GM12878 (cell line): ENCODE results near the gene LSM5. TPM values are rescaled to one million over a fixed set of nuclear protein-coding genes. Genes with fewer than 3 reads are reported as not detected.

Experiments
- ATF2 ChIP-seq: IDR thresholded peaks from 2 replicates; pipeline ENCODE4 v1.6.1; 2012; ENCODE audit warnings: low read length, inconsistent platforms
- BHLHE40 ChIP-seq, 2 experiments: fragments of 450-650 bp in 1 of 2; IDR thresholded peaks; 2 replicates each; pipeline ENCODE4 v1.6.1; 2011 to 2017; ENCODE audit warnings: low read depth in 2 of 2, borderline replicate concordance in 1 of 2, improper control_type of control experiment in 1 of 2, low read length in 1 of 2, mild to moderate bottlenecking in 1 of 2
- EGR1 ChIP-seq, 2 experiments: IDR thresholded peaks; 1 replicate in 1 of 2; 2 replicates in 1 of 2; pipeline ENCODE4 v1.6.1; 2011 to 2012; ENCODE audit warnings: low read depth in 2 of 2, low read length in 2 of 2, borderline replicate concordance in 1 of 2, mild to moderate bottlenecking in 1 of 2, moderate library complexity in 1 of 2
- ELK1 ChIP-seq: IDR thresholded peaks from 2 replicates; pipeline ENCODE4 v1.6.1; 2012; ENCODE audit warnings: low read depth, low read length, improper control_type of control experiment
- ESRRA ChIP-seq: IDR thresholded peaks from 2 replicates; pipeline ENCODE4 v1.6.1; 2012; ENCODE audit warnings: mild to moderate bottlenecking, low read length, improper control_type of control experiment
- ETV6 ChIP-seq, 2 experiments: fragments of 450-650 bp in 1 of 2; IDR thresholded peaks in 1 of 2; conservative IDR thresholded peaks in 1 of 2; 2 replicates each; pipeline ENCODE4 v1.6.1; 2014; ENCODE audit warnings: antibody characterized with exemption in 1 of 2, borderline replicate concordance in 1 of 2, low read depth in 1 of 2, mild to moderate bottlenecking in 1 of 2, moderate library complexity in 1 of 2
- MTA2 ChIP-seq: fragments of 450-650 bp; IDR thresholded peaks from 2 replicates; pipeline ENCODE4 v1.6.1; 2016; ENCODE audit warnings: low read depth, mild to moderate bottlenecking, moderate library complexity
- NFXL1 ChIP-seq: fragments of 450-650 bp; IDR thresholded peaks from 2 replicates; pipeline ENCODE4 v1.6.1; 2017; ENCODE audit warnings: antibody characterized with exemption, mild to moderate bottlenecking, borderline replicate concordance
- NKRF ChIP-seq: fragments of 450-650 bp; conservative IDR thresholded peaks from 2 replicates; pipeline ENCODE4 v1.6.1; 2017; ENCODE audit warnings: mild to moderate bottlenecking, moderate library complexity
- NRF1 ChIP-seq: conservative IDR thresholded peaks from 2 replicates; pipeline ENCODE4 v1.6.1; 2011; ENCODE audit warnings: mild to moderate bottlenecking, low read depth, low read length, improper control_type of control experiment
- POLR2A ChIP-seq: IDR thresholded peaks from 2 replicates; pipeline ENCODE4 v1.6.1; 2011; ENCODE audit warnings: low read depth, mild to moderate bottlenecking, low read length
- REST ChIP-seq: IDR thresholded peaks from 2 replicates; pipeline ENCODE4 v1.6.1; 2012; ENCODE audit warnings: mild to moderate bottlenecking, low read depth, low read length
- SMARCA5 ChIP-seq: fragments of 450-650 bp; IDR thresholded peaks from 2 replicates; pipeline ENCODE4 v1.6.1; 2017; ENCODE audit warnings: mild to moderate bottlenecking
- SREBF1 ChIP-seq: IDR thresholded peaks from 2 replicates; pipeline ENCODE4 v1.6.1; 2012; ENCODE audit warnings: mild to moderate bottlenecking, low read length
- SREBF2 ChIP-seq: IDR thresholded peaks from 2 replicates; pipeline ENCODE4 v1.6.1; 2012; ENCODE audit warnings: mild to moderate bottlenecking, low read length
- SRF ChIP-seq, 2 experiments: IDR thresholded peaks; 2 replicates each; pipeline ENCODE4 v1.6.1; 2011; ENCODE audit warnings: low read depth in 2 of 2, low read length in 2 of 2, mild to moderate bottlenecking in 1 of 2, moderate library complexity in 1 of 2
- STAT1 ChIP-seq: fragments of 450-650 bp; conservative IDR thresholded peaks from 2 replicates; pipeline ENCODE4 v1.6.1; 2014; ENCODE audit warnings: antibody characterized with exemption, mild to moderate bottlenecking
- TBL1XR1 ChIP-seq: IDR thresholded peaks from 2 replicates; pipeline ENCODE4 v1.6.1; 2012; ENCODE audit warnings: low read depth, low read length, improper control_type of control experiment
- YY1 ChIP-seq: IDR thresholded peaks from 2 replicates; pipeline ENCODE4 v1.6.1; 2011; ENCODE audit warnings: low read depth, mild to moderate bottlenecking, low read length
- ZNF207 ChIP-seq: fragments of 450-650 bp; IDR thresholded peaks from 2 replicates; pipeline ENCODE4 v1.6.1; 2014; ENCODE audit warnings: antibody characterized with exemption, mild to moderate bottlenecking, borderline replicate concordance
- polyA plus RNA-seq, 11 experiments: library from polyadenylated mRNA; depleted of rRNA in 4 of 11; unstranded in 6 of 11; stranded (reverse) in 5 of 11; fragments of >200 nt; fragmentation: Nextera tagmentation in 4 of 11; fragmentation: Illumina TruSeq in 1 of 11; extraction: Ambion mirVana in 4 of 11; extraction: Trizol in 1 of 11; gene quantifications; 1 replicate in 1 of 11; 2 replicates in 10 of 11; pipeline versions ENCODE4 v1.2.1 to v1.2.3, GENCODE V29; 2011 to 2016; ENCODE audit warnings: inconsistent platforms in 2 of 11, missing spikeins in 2 of 11, low read depth in 1 of 11
- total RNA-seq, 4 experiments: library from RNA; depleted of rRNA in 3 of 4; stranded (reverse); fragments of >200 nt in 3 of 4; fragmentation: Illumina TruSeq in 1 of 4; extraction: Trizol in 1 of 4; gene quantifications; 2 replicates each; pipeline versions ENCODE4 v1.2.1 to v1.2.3, GENCODE V29; 2013 to 2021

Gene LSM5
- total and polyA plus RNA-seq, 10 of the 15 experiments (the other 5 are each of a cell fraction or from before 2014, with no cell fraction given), result 29.4 to 538 (median 145) TPM

- TF ChIP-seq BHLHE40 (IDR thresholded peaks at IDR 0.05; ENCODE audit: borderline replicate concordance in 1 of 2, low read depth in 2 of 2, low read length in 1 of 2), result peak; percentile 65 to 85
- TF ChIP-seq TBL1XR1, result no peak; the same call in 1 of the 2 replicates
- no peak for TF ChIP-seq REST
- no peak for TF ChIP-seq SREBF1
- TF ChIP-seq ELK1, result peak; percentile 76
- TF ChIP-seq ZNF207, result peak; percentile 74; the same call in 1 of the 2 replicates
- peak; percentile 44 for TF ChIP-seq YY1
- no peak for TF ChIP-seq SREBF2
- no peak for TF ChIP-seq NFXL1
- TF ChIP-seq POLR2A, result peak; percentile 99
- TF ChIP-seq ESRRA, result no peak
- no peak for TF ChIP-seq MTA2
- no peak for TF ChIP-seq NRF1
- TF ChIP-seq ETV6 (conservative IDR thresholded peaks at IDR 0.05 in 1 of 2, IDR thresholded peaks at IDR 0.05 in 1 of 2; ENCODE audit: borderline replicate concordance in 1 of 2, low read depth in 1 of 2), result peak in 1 of 2 experiments; percentile 48; a peak in 1 of 4 replicates
- TF ChIP-seq ATF2, result no peak
- TF ChIP-seq SRF (IDR thresholded peaks at IDR 0.05; ENCODE audit: low read depth in 2 of 2, low read length in 2 of 2), result no peak
- no peak for TF ChIP-seq STAT1
- peak in 1 of 2 experiments; percentile 50; a peak in 1 of 3 replicates for TF ChIP-seq EGR1 (IDR thresholded peaks at IDR 0.05; ENCODE audit: borderline replicate concordance in 1 of 2, low read depth in 2 of 2, low read length in 2 of 2)
- peak; percentile 49; the same call in 1 of the 2 replicates for TF ChIP-seq SMARCA5
- peak; percentile 90 for TF ChIP-seq NKRF
These were observed 5.3 kb upstream of the LSM5 start, which contains the start of gene AVL9 (continued) for GRCh38 chr7:32495298-32496051.
